WTC11 (cell line): ENCODE results near the gene LYRM7. TPM values are rescaled to one million over a fixed set of nuclear protein-coding genes. Genes with fewer than 3 reads are reported as not detected.
"Not testable (repeated sequence)": the region's sequence is repeated elsewhere in the genome, so short reads cannot be mapped to it uniquely, and the experiment has no call there.

Experiments used
- ATAC-seq: fragments of 200-7000 bp; cut with Tn5 transposase; 2 replicates; pipeline ENCODE4 v1.10.0; 2021; ENCODE audit warnings: mild to moderate bottlenecking, moderate library complexity
- CTCF ChIA-PET: fragments of 300-600 bp; sonication (Branson Sonifier 250); formaldehyde crosslinking; loops from one replicate; lab custom pipeline; 2021; ENCODE audit warnings: antibody characterized with exemption; lab: Charles Lee
- POLR2A ChIA-PET: fragments of 350-600 bp; sonication (Branson Sonifier 250); formaldehyde crosslinking; loops from one replicate; lab custom pipeline; 2021; ENCODE audit warnings: antibody characterized with exemption; lab: Charles Lee
- DNase-seq: peaks from one replicate; pipeline ENCODE4 v3.0.0; 2021; ENCODE audit warnings: low spot score
- H3K27ac Mint-ChIP-seq: 2 replicates; pipeline ENCODE4 v1.8.0; 2021; ENCODE audit warnings: mixed read lengths
- H3K27me3 Mint-ChIP-seq: 2 replicates; pipeline ENCODE4 v1.8.0; 2021; ENCODE audit warnings: low read depth, mild to moderate bottlenecking, moderate library complexity, mixed read lengths
- H3K36me3 Mint-ChIP-seq: 2 replicates; pipeline ENCODE4 v1.8.0; 2021; ENCODE audit warnings: mixed read lengths
- H3K4me1 Mint-ChIP-seq: 2 replicates; pipeline ENCODE4 v1.8.0; 2022; ENCODE audit warnings: mixed read lengths
- H3K4me3 Mint-ChIP-seq: 2 replicates; pipeline ENCODE4 v1.8.0; 2021; ENCODE audit warnings: mild to moderate bottlenecking, moderate library complexity, mixed read lengths
- H3K9me3 Mint-ChIP-seq: 2 replicates; pipeline ENCODE4 v1.8.0; 2021; ENCODE audit warnings: mixed read lengths
- ARID4B ChIP-seq: sonication (generic); formaldehyde crosslinking; IDR thresholded peaks from 2 replicates; pipeline ENCODE4 v1.8.0; 2023; ENCODE audit warnings: missing genetic modification reagents, mild to moderate bottlenecking, borderline replicate concordance
- CBFB ChIP-seq: sonication (generic); formaldehyde crosslinking; IDR thresholded peaks from 2 replicates; pipeline ENCODE4 v1.8.1; 2022; ENCODE audit warnings: mild to moderate bottlenecking, low read depth, missing genetic modification reagents
- E2F5 ChIP-seq: sonication (generic); formaldehyde crosslinking; IDR thresholded peaks from 2 replicates; pipeline ENCODE4 v1.8.1; 2022; ENCODE audit warnings: mild to moderate bottlenecking, moderate library complexity, missing genetic modification reagents
- ELF4 ChIP-seq: sonication (generic); formaldehyde crosslinking; IDR thresholded peaks from 2 replicates; pipeline ENCODE4 v1.8.1; 2022; ENCODE audit warnings: low read depth, mild to moderate bottlenecking, moderate library complexity, missing genetic modification reagents
- JUN ChIP-seq: sonication (generic); formaldehyde crosslinking; IDR thresholded peaks from 2 replicates; pipeline ENCODE4 v1.8.0; 2023; ENCODE audit warnings: mild to moderate bottlenecking, missing genetic modification reagents
- SOX15 ChIP-seq: fragments of 250-450 bp; sonication (Bioruptor Pico); IDR thresholded peaks from 2 replicates; pipeline ENCODE4 v1.9.0; 2021; ENCODE audit warnings: mild to moderate bottlenecking
- STAT6 ChIP-seq: sonication (generic); formaldehyde crosslinking; conservative IDR thresholded peaks from 2 replicates; pipeline ENCODE4 v1.8.1; 2023; ENCODE audit warnings: mild to moderate bottlenecking, low read depth, missing genetic modification reagents, moderate library complexity
- TEAD1 ChIP-seq: sonication (generic); formaldehyde crosslinking; IDR thresholded peaks from 2 replicates; pipeline ENCODE4 v1.8.0; 2022; ENCODE audit warnings: mild to moderate bottlenecking, missing genetic modification reagents
- ZNF138 ChIP-seq: sonication (generic); formaldehyde crosslinking; conservative IDR thresholded peaks from 2 replicates; pipeline ENCODE4 v1.8.1; 2022; ENCODE audit warnings: mild to moderate bottlenecking, moderate library complexity, missing genetic modification reagents
- ZNF263 ChIP-seq: sonication (generic); formaldehyde crosslinking; IDR thresholded peaks from 2 replicates; pipeline ENCODE4 v1.8.1; 2022; ENCODE audit warnings: low read depth, mild to moderate bottlenecking, moderate library complexity, missing genetic modification reagents
- ZNF416 ChIP-seq: fragments of 250-450 bp; sonication (Bioruptor Pico); IDR thresholded peaks from 2 replicates; pipeline ENCODE4 v1.9.0; 2021; ENCODE audit warnings: mild to moderate bottlenecking, inconsistent platforms
- total RNA-seq: library from RNA; stranded (reverse); gene quantifications from 3 replicates; pipeline ENCODE4 v1.2.3, GENCODE V29; 2021
- TF ChIP-seq, protein P1 (sequence below): sonication (generic); formaldehyde crosslinking; IDR thresholded peaks from 2 replicates; pipeline ENCODE4 v1.8.0; 2022; ENCODE audit warnings: mild to moderate bottlenecking, missing genetic modification reagents
- TF ChIP-seq, protein P2 (sequence below): sonication (generic); formaldehyde crosslinking; IDR thresholded peaks from 2 replicates; pipeline ENCODE4 v1.8.1; 2022; ENCODE audit warnings: low read depth, mild to moderate bottlenecking, moderate library complexity, missing genetic modification reagents, borderline replicate concordance

The LYRM7 gene
- total RNA-seq, 1 experiment from 2014 or later = 11.2 TPM

DNA sequence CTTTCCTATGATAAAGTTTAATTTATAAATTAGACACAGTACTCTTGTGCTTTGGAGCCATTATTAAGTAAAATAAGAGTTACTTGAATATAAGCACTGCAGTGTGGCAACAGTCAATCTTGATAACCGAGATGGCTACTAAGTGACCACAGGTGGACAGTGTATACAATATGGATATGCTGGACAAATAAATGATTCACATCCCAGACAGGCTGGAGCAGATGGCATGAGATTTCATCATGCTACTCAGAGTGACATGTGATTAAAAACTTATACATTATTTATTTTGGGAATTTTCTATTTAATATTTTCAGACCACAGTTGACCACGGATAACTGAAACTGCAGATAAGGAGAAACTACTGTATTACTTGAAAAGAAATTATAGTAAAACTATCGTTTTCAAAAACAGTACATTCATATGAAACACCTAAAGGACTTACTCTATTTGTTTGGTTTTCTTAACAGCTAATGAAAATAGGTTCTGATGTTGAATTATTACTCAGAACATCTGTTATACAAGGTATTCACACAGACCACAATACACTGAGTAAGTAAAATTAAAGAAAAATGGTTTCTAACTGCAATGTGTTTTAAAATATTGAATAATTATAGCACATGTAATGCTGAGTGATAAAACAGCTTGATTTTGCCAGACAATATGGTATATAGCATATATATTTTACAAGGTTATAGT lies 16.0 kb downstream of the LYRM7 start:
- POLR2A ChIA-PET = no interaction called here
- Mint-ChIP-seq H3K36me3 (no peaks in the 10 kb centered on the region), H3K27me3 (no peaks in the 10 kb centered on the region), H3K27ac (no peak overlapping the region), H3K4me3 (no peak overlapping the region), H3K4me1 (no peaks in the 10 kb centered on the region), H3K9me3 (no peaks in the 10 kb centered on the region)
- CTCF ChIA-PET = no interaction called here
- ATAC-seq (no peak), DNase-seq (no peak)
- TF ChIP-seq ELF4 (no peak), TEAD1 (no peak), SOX15 (CRISPR knock-in tag) (no peak)

- ATAC-seq = no peak
- H3K4me3 Mint-ChIP-seq = no peak overlapping the region
- H3K27ac Mint-ChIP-seq = no peak overlapping the region
- H3K9me3 Mint-ChIP-seq = no peaks in the 10 kb centered on the region
- no peak for DNase-seq
- H3K36me3 Mint-ChIP-seq = no peaks in the 10 kb centered on the region
- H3K4me1 Mint-ChIP-seq = peaks cover 10% of the 10 kb centered on the region
- H3K27me3 Mint-ChIP-seq = no peaks in the 10 kb centered on the region
- ChIA-PET CTCF (no interaction called here), POLR2A (interaction anchor here (0.7 kb wide), 1 partner anchor 571 kb away, joined by 3 read pairs; no protein-coding TSS in a partner anchor)
- TF ChIP-seq ZNF416 (CRISPR knock-in tag) (no peak), ARID4B (CRISPR knock-in tag) (no peak), E2F5 (CRISPR knock-in tag) (no peak), STAT6 (no peak), ZNF263 (no peak), CBFB (CRISPR knock-in tag) (no peak), ZNF138 (CRISPR knock-in tag) (no peak), JUN (CRISPR knock-in tag) (no peak)
- TF ChIP-seq, protein P1, sequence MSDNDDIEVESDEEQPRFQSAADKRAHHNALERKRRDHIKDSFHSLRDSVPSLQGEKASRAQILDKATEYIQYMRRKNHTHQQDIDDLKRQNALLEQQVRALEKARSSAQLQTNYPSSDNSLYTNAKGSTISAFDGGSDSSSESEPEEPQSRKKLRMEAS (CRISPR knock-in tag) = no peak
- TF ChIP-seq, protein P2, sequence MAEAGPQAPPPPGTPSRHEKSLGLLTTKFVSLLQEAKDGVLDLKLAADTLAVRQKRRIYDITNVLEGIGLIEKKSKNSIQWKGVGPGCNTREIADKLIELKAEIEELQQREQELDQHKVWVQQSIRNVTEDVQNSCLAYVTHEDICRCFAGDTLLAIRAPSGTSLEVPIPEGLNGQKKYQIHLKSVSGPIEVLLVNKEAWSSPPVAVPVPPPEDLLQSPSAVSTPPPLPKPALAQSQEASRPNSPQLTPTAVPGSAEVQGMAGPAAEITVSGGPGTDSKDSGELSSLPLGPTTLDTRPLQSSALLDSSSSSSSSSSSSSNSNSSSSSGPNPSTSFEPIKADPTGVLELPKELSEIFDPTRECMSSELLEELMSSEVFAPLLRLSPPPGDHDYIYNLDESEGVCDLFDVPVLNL = no peak
Observed at GRCh38 chr5:131193106-131193505, 22.4 kb downstream of the LYRM7 start.

GRCh38 chr5:131193897-131194296 lies 23.2 kb downstream of the LYRM7 start:
- POLR2A ChIA-PET = interaction anchor here (0.7 kb wide), 1 partner anchor 570 kb away, joined by 3 read pairs; no protein-coding TSS in a partner anchor
- H3K27me3 Mint-ChIP-seq, H3K36me3 Mint-ChIP-seq, H3K27ac Mint-ChIP-seq, DNase-seq, H3K9me3 Mint-ChIP-seq, H3K4me3 Mint-ChIP-seq, ATAC-seq, H3K4me1 Mint-ChIP-seq, CTCF ChIA-PET: not testable (repeated sequence)
